ENCODE results near the gene CLDN10. TPM values are rescaled to one million over a fixed set of nuclear protein-coding genes. Genes with fewer than 3 reads are reported as not detected.

CLDN10 gene
- total RNA-seq, 1 experiment from 2014 or later, result not detected

DNA sequence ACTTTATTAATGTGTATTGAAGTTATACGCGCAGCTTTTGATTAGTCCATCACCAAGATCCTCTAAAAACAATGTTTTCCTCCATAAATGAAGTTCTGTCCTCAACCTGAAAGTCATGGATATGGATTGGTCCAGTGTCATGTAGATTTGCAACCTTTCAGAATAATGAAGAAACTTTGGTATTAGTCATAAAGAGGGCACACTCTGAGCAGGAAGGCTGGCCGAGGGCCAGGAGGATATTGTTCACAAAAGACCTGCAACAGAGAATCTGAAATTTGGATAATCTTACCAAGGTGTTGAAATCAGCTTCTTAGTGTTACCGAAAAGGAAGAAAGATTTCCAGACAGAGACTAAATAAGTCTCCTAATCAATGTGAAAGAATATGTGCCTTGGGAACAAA lies 20.7 kb downstream of the CLDN10 start:
- H3K27ac Mint-ChIP-seq (ENCODE audit: unreplicated experiment), result no peak overlapping the region
- H3K27me3 ChIP-seq (replicated peaks; ENCODE audit: control insufficient read depth, insufficient read depth, low read length), result no peaks in the 10 kb centered on the region
- POLR2A ChIA-PET, result no interaction called here

GRCh38 chr13:95579303-95579702 lies 26.8 kb downstream of the CLDN10 start:
- ChIA-PET CTCF (no interaction called here), POLR2A (no interaction called here)
- BruUV-seq (replicated peaks), result no TSS peak
- intact Hi-C loops (cut with micrococcal nuclease; ENCODE audit: unreplicated experiment), result no loop called here
- no peaks in the 10 kb centered on the region for H3K27me3 Mint-ChIP-seq (ENCODE audit: insufficient read depth, unreplicated experiment)
- no peaks in the 10 kb centered on the region for H3K36me3 ChIP-seq (ENCODE audit: control insufficient read depth, insufficient read depth, low read length)
- no peak overlapping the region for H3K4me3 Mint-ChIP-seq (ENCODE audit: unreplicated experiment)
- no peak overlapping the region for H3K4me3 ChIP-seq (ENCODE audit: low read depth, low read length)
- H3K36me3 Mint-ChIP-seq (ENCODE audit: insufficient read depth, unreplicated experiment), result no peaks in the 10 kb centered on the region
- DNase-seq, result no peak
- no peak overlapping the region for H3K27ac Mint-ChIP-seq (ENCODE audit: unreplicated experiment)
- no peaks in the 10 kb centered on the region for H3K4me1 Mint-ChIP-seq (ENCODE audit: low read depth, unreplicated experiment)
- H3K27me3 ChIP-seq (replicated peaks; ENCODE audit: control insufficient read depth, insufficient read depth, low read length), result no peaks in the 10 kb centered on the region
- TF ChIP-seq, protein P1, sequence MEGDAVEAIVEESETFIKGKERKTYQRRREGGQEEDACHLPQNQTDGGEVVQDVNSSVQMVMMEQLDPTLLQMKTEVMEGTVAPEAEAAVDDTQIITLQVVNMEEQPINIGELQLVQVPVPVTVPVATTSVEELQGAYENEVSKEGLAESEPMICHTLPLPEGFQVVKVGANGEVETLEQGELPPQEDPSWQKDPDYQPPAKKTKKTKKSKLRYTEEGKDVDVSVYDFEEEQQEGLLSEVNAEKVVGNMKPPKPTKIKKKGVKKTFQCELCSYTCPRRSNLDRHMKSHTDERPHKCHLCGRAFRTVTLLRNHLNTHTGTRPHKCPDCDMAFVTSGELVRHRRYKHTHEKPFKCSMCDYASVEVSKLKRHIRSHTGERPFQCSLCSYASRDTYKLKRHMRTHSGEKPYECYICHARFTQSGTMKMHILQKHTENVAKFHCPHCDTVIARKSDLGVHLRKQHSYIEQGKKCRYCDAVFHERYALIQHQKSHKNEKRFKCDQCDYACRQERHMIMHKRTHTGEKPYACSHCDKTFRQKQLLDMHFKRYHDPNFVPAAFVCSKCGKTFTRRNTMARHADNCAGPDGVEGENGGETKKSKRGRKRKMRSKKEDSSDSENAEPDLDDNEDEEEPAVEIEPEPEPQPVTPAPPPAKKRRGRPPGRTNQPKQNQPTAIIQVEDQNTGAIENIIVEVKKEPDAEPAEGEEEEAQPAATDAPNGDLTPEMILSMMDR (IDR thresholded peaks at IDR 0.05; ENCODE audit: insufficient read depth in 1 of 2, low read depth in 1 of 2, low read length in 1 of 2, severe bottlenecking in 1 of 2, unreplicated experiment in 1 of 2), result no peak
- no peaks in the 10 kb centered on the region for H3K9me3 Mint-ChIP-seq (ENCODE audit: unreplicated experiment)
- no peaks in the 10 kb centered on the region; the same call in 1 of the 2 replicates for H3K9me3 ChIP-seq
- no peaks in the 10 kb centered on the region for H3K4me1 ChIP-seq

More for the DNA sequence above, 20.7 kb downstream of the CLDN10 start:
- Mint-ChIP-seq H3K36me3 (ENCODE audit: insufficient read depth, unreplicated experiment) (no peaks in the 10 kb centered on the region), H3K9me3 (ENCODE audit: unreplicated experiment) (no peaks in the 10 kb centered on the region), H3K4me1 (ENCODE audit: low read depth, unreplicated experiment) (no peaks in the 10 kb centered on the region), H3K27me3 (ENCODE audit: insufficient read depth, unreplicated experiment) (peaks cover 8% of the 10 kb centered on the region), H3K4me3 (ENCODE audit: unreplicated experiment) (no peak overlapping the region)
- CTCF ChIA-PET, result no interaction called here
- DNase-seq, result no peak
- Histone ChIP-seq H3K9me3 (no peaks in the 10 kb centered on the region; the same call in 1 of the 2 replicates), H3K4me3 (ENCODE audit: low read depth, low read length) (no peak overlapping the region), H3K4me1 (no peaks in the 10 kb centered on the region), H3K36me3 (ENCODE audit: control insufficient read depth, insufficient read depth, low read length) (no peaks in the 10 kb centered on the region)
- intact Hi-C loops (cut with micrococcal nuclease; ENCODE audit: unreplicated experiment), result no loop called here
- BruUV-seq (replicated peaks), result no TSS peak
- TF ChIP-seq, protein P1 (IDR thresholded peaks at IDR 0.05; ENCODE audit: insufficient read depth in 1 of 2, low read depth in 1 of 2, low read length in 1 of 2, severe bottlenecking in 1 of 2, unreplicated experiment in 1 of 2), result no peak

- H3K9me3 ChIP-seq, result no peaks in the 10 kb centered on the region
- H3K27ac Mint-ChIP-seq (ENCODE audit: unreplicated experiment), result no peak overlapping the region
- intact Hi-C loops (cut with micrococcal nuclease; ENCODE audit: unreplicated experiment), result no loop called here
- TF ChIP-seq, protein P1 (IDR thresholded peaks at IDR 0.05; ENCODE audit: insufficient read depth in 1 of 2, low read depth in 1 of 2, low read length in 1 of 2, severe bottlenecking in 1 of 2, unreplicated experiment in 1 of 2), result no peak
- H3K4me3 ChIP-seq (ENCODE audit: low read depth, low read length), result no peak overlapping the region
- H3K4me1 Mint-ChIP-seq (ENCODE audit: low read depth, unreplicated experiment), result no peaks in the 10 kb centered on the region
- H3K36me3 Mint-ChIP-seq (ENCODE audit: insufficient read depth, unreplicated experiment), result peaks cover 7% of the 10 kb centered on the region
- H3K9me3 Mint-ChIP-seq (ENCODE audit: unreplicated experiment), result no peaks in the 10 kb centered on the region
- no peaks in the 10 kb centered on the region for H3K36me3 ChIP-seq (ENCODE audit: control insufficient read depth, insufficient read depth, low read length)
- H3K27me3 Mint-ChIP-seq (ENCODE audit: insufficient read depth, unreplicated experiment), result no peaks in the 10 kb centered on the region
- no TSS peak for BruUV-seq (replicated peaks)
- no peak overlapping the region for H3K4me3 Mint-ChIP-seq (ENCODE audit: unreplicated experiment)
- H3K4me1 ChIP-seq, result no peaks in the 10 kb centered on the region
- no peaks in the 10 kb centered on the region for H3K27me3 ChIP-seq (replicated peaks; ENCODE audit: control insufficient read depth, insufficient read depth, low read length)
- CTCF ChIA-PET, result no interaction called here
- DNase-seq, result no peak
- POLR2A ChIA-PET, result no interaction called here
These were observed 33.3 kb downstream of the CLDN10 start for GRCh38 chr13:95585867-95586266.
